GM12878 (cell line): ENCODE measurements around the gene CTSO. TPM values are rescaled to one million over a fixed set of nuclear protein-coding genes. Genes with fewer than 3 reads are reported as not detected.
A peak's percentile ranks its signal among the peaks of the same experiment; 100 is the strongest.

ENCODE experiments used
- ATAC-seq: fragments of 200-7000 bp; cut with Tn5 transposase; 3 replicates; pipeline ENCODE4 v1.9.1; 2020; ENCODE audit warnings: mild to moderate bottlenecking, moderate library complexity
- BruUV-seq: library from RNA; stranded (reverse); fragments of 400-500 nt; replicated peaks from 2 replicates; lab custom pipeline; 2021; lab: Mats Ljungman, UMichigan
- CTCF ChIA-PET: fragments of 300-600 bp; sonication (Branson Sonifier 250); formaldehyde crosslinking; extraction: SDS; loops from one replicate; lab custom pipeline; 2021; ENCODE audit warnings: inconsistent platforms; lab: Yijun Ruan, JAX
- POLR2A ChIA-PET: fragments of 350-600 bp; formaldehyde crosslinking; extraction: SDS; loops from one replicate; lab custom pipeline; 2021; ENCODE audit warnings: inconsistent platforms; lab: Charles Lee
- RAD21 ChIA-PET: fragments of 300-600 bp; sonication (Branson Sonifier 250); formaldehyde crosslinking; loops from one replicate; lab custom pipeline; 2023; ENCODE audit warnings: antibody characterized with exemption; ENCODE audit not compliant: unreplicated experiment; lab: Charles Lee
- SMC1A ChIA-PET: fragments of 300-600 bp; sonication (Branson Sonifier 250); formaldehyde crosslinking; loops from one replicate; lab custom pipeline; 2023; ENCODE audit not compliant: unreplicated experiment, uncharacterized antibody; lab: Charles Lee
- DNase-seq: peaks from one replicate; pipeline ENCODE4 v3.0.0-alpha.2; 2011; ENCODE audit warnings: low read depth, low spot score
- FAIRE-seq: peaks from 3 replicates; lab custom pipeline; 2011; peaks lifted over from hg19 to GRCh38; lab: Jason Lieb, UNC
- H2AFZ ChIP-seq: 2 replicates; pipeline ENCODE4 v1.6.0; 2011; ENCODE audit warnings: low read depth, low read length, control low read depth; ENCODE audit not compliant: control insufficient read depth
- H3K27ac ChIP-seq: 2 replicates; pipeline ENCODE4 v1.5.1; 2011; ENCODE audit warnings: control low read depth; ENCODE audit not compliant: control insufficient read depth, insufficient read depth
- H3K27me3 ChIP-seq, 2 experiments: replicated peaks in 1 of 2; 2 replicates each; pipeline versions ENCODE4 v1.6.0 to v1.6.1; 2011; ENCODE audit warnings: low read length in 1 of 2; ENCODE audit not compliant: control insufficient read depth in 2 of 2, insufficient read depth in 2 of 2
- H3K36me3 ChIP-seq, 2 experiments: 2 replicates each; pipeline ENCODE4 v1.5.1; 2011; ENCODE audit warnings: low read length in 1 of 2; ENCODE audit not compliant: control insufficient read depth in 2 of 2, insufficient read depth in 2 of 2
- H3K4me1 ChIP-seq: 2 replicates; pipeline ENCODE4 v1.6.1; 2011; ENCODE audit warnings: mild to moderate bottlenecking, low read length, moderate library complexity, mixed read lengths; ENCODE audit not compliant: control insufficient read depth, insufficient read depth
- H3K4me2 ChIP-seq: 2 replicates; pipeline ENCODE4 v1.6.0; 2011; ENCODE audit warnings: control low read depth; ENCODE audit not compliant: control insufficient read depth, insufficient read depth
- H3K4me3 ChIP-seq: fragments of 200-600 bp; sonication (generic); 2 replicates; pipeline ENCODE4 v1.5.1; 2016
- H3K79me2 ChIP-seq: 2 replicates; pipeline ENCODE4 v1.6.0; 2011; ENCODE audit warnings: low read length; ENCODE audit not compliant: control insufficient read depth, insufficient read depth
- H3K9ac ChIP-seq: 2 replicates; pipeline ENCODE4 v1.8.0; 2011; ENCODE audit warnings: low read length, control low read depth, mixed read lengths; ENCODE audit not compliant: control insufficient read depth, insufficient read depth
- H3K9me3 ChIP-seq: replicated peaks from 3 replicates; pipeline ENCODE4 v1.5.1; 2011; ENCODE audit warnings: mild to moderate bottlenecking, low read length; ENCODE audit not compliant: control insufficient read depth, insufficient read depth
- H4K20me1 ChIP-seq: 2 replicates; pipeline ENCODE4 v1.6.0; 2011; ENCODE audit not compliant: control insufficient read depth, insufficient read depth
- CTCF ChIP-seq, 3 experiments: IDR thresholded peaks in 2 of 3; conservative IDR thresholded peaks in 1 of 3; 2 replicates each; pipeline ENCODE4 v1.5.1; 2011; ENCODE audit warnings: low read depth in 3 of 3, low read length in 3 of 3, mild to moderate bottlenecking in 3 of 3, control low read depth in 2 of 3, moderate library complexity in 2 of 3, inconsistent platforms in 1 of 3, mixed read lengths in 1 of 3; ENCODE audit not compliant: control insufficient read depth in 2 of 3, insufficient read depth in 1 of 3; ENCODE audit errors: extremely low read depth in 1 of 3
- NFYB ChIP-seq: IDR thresholded peaks from 2 replicates; pipeline ENCODE4 v1.6.1; 2011; ENCODE audit warnings: low read depth, mild to moderate bottlenecking, low read length, improper control_type of control experiment, moderate library complexity; ENCODE audit not compliant: insufficient read depth
- RAD21 ChIP-seq: IDR thresholded peaks from 2 replicates; pipeline ENCODE4 v1.6.1; 2011; ENCODE audit warnings: mild to moderate bottlenecking, low read depth, low read length, moderate library complexity; ENCODE audit not compliant: insufficient read depth
- SMC3 ChIP-seq: IDR thresholded peaks from 2 replicates; pipeline ENCODE4 v1.6.1; 2011; ENCODE audit warnings: low read length, improper control_type of control experiment, borderline replicate concordance
- YY1 ChIP-seq: IDR thresholded peaks from 2 replicates; pipeline ENCODE4 v1.6.1; 2011; ENCODE audit warnings: low read depth, mild to moderate bottlenecking, low read length
- WGBS: methylation state at CpG from one replicate; pipeline ENCODE4 v1.1.6; 2016; ENCODE audit warnings: low lambda C conversion rate; ENCODE audit not compliant: insufficient replicate concordance, insufficient coverage; ENCODE audit errors: missing lambda C conversion rate; 5-methylcytosine and 5-hydroxymethylcytosine counted together
- in situ Hi-C: fragments of 300-500 bp; cut with MboI; formaldehyde crosslinking; loops from 9 replicates; pipeline ENCODE4 v1.14.3; 2018; ENCODE audit warnings: mixed read lengths
- intact Hi-C: fragments of 100-400 bp; cut with micrococcal nuclease; formaldehyde crosslinking; loops from one replicate; pipeline ENCODE4 v1.14.2; 2022; ENCODE audit not compliant: unreplicated experiment
- polyA plus RNA-seq, 11 experiments: library from polyadenylated mRNA; depleted of rRNA in 4 of 11; unstranded in 6 of 11; stranded (reverse) in 5 of 11; fragments of >200 nt; fragmentation: Nextera tagmentation in 4 of 11; fragmentation: Illumina TruSeq in 1 of 11; extraction: Ambion mirVana in 4 of 11; extraction: Trizol in 1 of 11; gene quantifications; 1 replicate in 1 of 11; 2 replicates in 10 of 11; pipeline versions ENCODE4 v1.2.1 to v1.2.3, GENCODE V29; 2011 to 2016; ENCODE audit warnings: inconsistent platforms in 2 of 11, missing spikeins in 2 of 11, low read depth in 1 of 11
- total RNA-seq, 4 experiments: library from RNA; depleted of rRNA in 3 of 4; stranded (reverse); fragments of >200 nt in 3 of 4; fragmentation: Illumina TruSeq in 1 of 4; extraction: Trizol in 1 of 4; gene quantifications; 2 replicates each; pipeline versions ENCODE4 v1.2.1 to v1.2.3, GENCODE V29; 2013 to 2021
- TF ChIP-seq, protein P1 (sequence below): fragments of 450-650 bp; IDR thresholded peaks from 2 replicates; pipeline ENCODE4 v1.6.1; 2017; ENCODE audit warnings: mild to moderate bottlenecking

The CTSO gene
- total and polyA plus RNA-seq, 10 of the 15 experiments (the other 5 are each of a cell fraction or from before 2014, with no cell fraction given), result 3.9 to 9.7 (median 7.0) TPM

DNA sequence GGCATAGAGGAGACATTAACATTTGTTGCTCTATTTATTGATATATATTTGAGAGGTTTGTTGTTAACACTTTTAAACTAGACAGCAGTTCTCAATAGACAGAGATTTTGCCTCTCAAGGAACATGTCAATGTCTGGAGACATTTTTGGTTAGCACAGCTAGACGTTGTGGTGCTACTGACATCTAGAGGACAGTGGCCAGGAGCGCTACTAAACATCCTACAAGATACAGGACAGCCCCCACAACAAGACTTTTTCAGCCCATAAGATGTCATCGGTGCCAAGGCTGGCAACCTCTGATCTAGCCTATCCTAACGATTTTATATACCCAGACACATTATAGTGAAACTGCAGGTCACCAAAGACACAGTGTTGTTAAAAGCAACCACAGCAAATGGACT is 18.4 kb upstream of the CTSO start:
- Histone ChIP-seq H3K27ac (no peak overlapping the region), H3K9ac (no peak overlapping the region), H3K4me3 (no peak overlapping the region), H3K36me3 (no peaks in the 10 kb centered on the region), H3K79me2 (no peaks in the 10 kb centered on the region), H3K4me2 (no peak overlapping the region), H2AFZ (no peak overlapping the region), H3K4me1 (peaks cover 11% of the 10 kb centered on the region), H3K9me3 (no peaks in the 10 kb centered on the region), H3K27me3 (no peaks in the 10 kb centered on the region), H4K20me1 (no peaks in the 10 kb centered on the region)
- RAD21 ChIA-PET, result interaction anchor here (0.9 to 4.4 kb wide), 3 partner anchors 9 to 344 kb away, joined by 3 to 15 read pairs (median 7); partner anchors contain the start of gene CTSO
- TF ChIP-seq YY1 (0 out of 2 replicates have a peak, but pooled peaks have one; percentile 42), RAD21 (peak; percentile 68), CTCF (IDR thresholded peaks at IDR 0.05 in 2 of 3, conservative IDR thresholded peaks at IDR 0.05 in 1 of 3; ENCODE audit: control insufficient read depth in 2 of 3, extremely low read depth in 1 of 3, insufficient read depth in 1 of 3, low read depth in 3 of 3, low read length in 3 of 3) (peak; percentile 41 to 49 (median 44); a peak in 5 of 6 replicates), SMC3 (peak; percentile 43; the same call in 1 of the 2 replicates), NFYB (no peak)
- TF ChIP-seq, protein P1, sequence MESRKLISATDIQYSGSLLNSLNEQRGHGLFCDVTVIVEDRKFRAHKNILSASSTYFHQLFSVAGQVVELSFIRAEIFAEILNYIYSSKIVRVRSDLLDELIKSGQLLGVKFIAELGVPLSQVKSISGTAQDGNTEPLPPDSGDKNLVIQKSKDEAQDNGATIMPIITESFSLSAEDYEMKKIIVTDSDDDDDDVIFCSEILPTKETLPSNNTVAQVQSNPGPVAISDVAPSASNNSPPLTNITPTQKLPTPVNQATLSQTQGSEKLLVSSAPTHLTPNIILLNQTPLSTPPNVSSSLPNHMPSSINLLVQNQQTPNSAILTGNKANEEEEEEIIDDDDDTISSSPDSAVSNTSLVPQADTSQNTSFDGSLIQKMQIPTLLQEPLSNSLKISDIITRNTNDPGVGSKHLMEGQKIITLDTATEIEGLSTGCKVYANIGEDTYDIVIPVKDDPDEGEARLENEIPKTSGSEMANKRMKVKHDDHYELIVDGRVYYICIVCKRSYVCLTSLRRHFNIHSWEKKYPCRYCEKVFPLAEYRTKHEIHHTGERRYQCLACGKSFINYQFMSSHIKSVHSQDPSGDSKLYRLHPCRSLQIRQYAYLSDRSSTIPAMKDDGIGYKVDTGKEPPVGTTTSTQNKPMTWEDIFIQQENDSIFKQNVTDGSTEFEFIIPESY, result no peak
- peak; percentile 76 for ATAC-seq
- in situ Hi-C loops, result no loop called here
- WGBS, result 37% methylated on average over 4 of the region's 4 CpGs
- FAIRE-seq, result no peak
- POLR2A ChIA-PET, result no interaction called here
- peak; percentile 8 for DNase-seq
- SMC1A ChIA-PET, result interaction anchor here (0.7 to 1.6 kb wide), 5 partner anchors 9 to 28 kb away, joined by 3 to 9 read pairs (median 5); partner anchors contain the start of gene CTSO
- no TSS peak for BruUV-seq
- intact Hi-C loops, result loop anchor here (5.0 kb wide), 2 partner anchors 195 to 230 kb away; no protein-coding TSS in a partner anchor
- CTCF ChIA-PET, result interaction anchor here (0.6 to 3.5 kb wide), 8 partner anchors 11 to 594 kb away, joined by 3 to 15 read pairs (median 3); partner anchors contain the start of gene CTSO
